Measurements from ENCODE around the gene SLC1A4. TPM values are rescaled to one million over a fixed set of nuclear protein-coding genes. Genes with fewer than 3 reads are reported as not detected.

SLC1A4 gene
- total and polyA plus RNA-seq, 2 of the 4 experiments (the other 2 are of a cell fraction), result 6.8 to 8.1 TPM

- BruUV-seq (replicated peaks), result no TSS peak
- in situ Hi-C loops (cut with MboI; ENCODE audit: low sequenced_read_pairs), result no loop called here
- no peak overlapping the region for H3K9ac ChIP-seq (ENCODE audit: low read depth, low read length)
Observed at GRCh38 chr2:65019010-65019409, 29.8 kb downstream of the SLC1A4 start.

More at GRCh38 chr2:65019010-65019409, 29.8 kb downstream of the SLC1A4 start:
- no peak overlapping the region for H4K5ac ChIP-seq (ENCODE audit: low read depth, low read length)
- H3K79me1 ChIP-seq (ENCODE audit: low read depth in 1 of 2, low read length in 2 of 2), result no peaks in the 10 kb centered on the region
- TF ChIP-seq USF2 (IDR thresholded peaks at IDR 0.05; ENCODE audit: low read depth, low read length), result no peak
- 63% methylated on average over 1 of the region's 1 CpG; no CpG with 5 or more reads in 1 of the 2 experiments for WGBS, 2 experiments (ENCODE audit: extremely low coverage in 2 of 2, insufficient read length in 1 of 2)
- no peak overlapping the region for H3K18ac ChIP-seq (ENCODE audit: low read depth, low read length)
- H2AFZ ChIP-seq (replicated peaks; ENCODE audit: low read length, poor library complexity), result no peak overlapping the region
- H3K27ac ChIP-seq (ENCODE audit: insufficient read depth, low read length), result no peak overlapping the region
- H3K9me3 ChIP-seq (ENCODE audit: control insufficient read depth, insufficient read depth, low read length), result no peaks in the 10 kb centered on the region
- no peak overlapping the region for H2BK15ac ChIP-seq (ENCODE audit: low read depth, low read length)
- no peak overlapping the region for H2BK20ac ChIP-seq (ENCODE audit: low read depth, low read length)
- DNase-seq (no peak), ATAC-seq (ENCODE audit: low read depth) (no peak)
- no peak overlapping the region for H3K23ac ChIP-seq (ENCODE audit: low read depth, low read length)
- POLR2A ChIA-PET (ENCODE audit: unreplicated experiment), result no interaction called here
- H2BK120ac ChIP-seq (ENCODE audit: low read depth, low read length), result no peak overlapping the region
- no peak overlapping the region for H3K4me3 ChIP-seq (ENCODE audit: insufficient read depth, low read depth, low read length)
- no peaks in the 10 kb centered on the region for H4K20me1 ChIP-seq (ENCODE audit: insufficient read depth, low read length)
- peaks cover 44% of the 10 kb centered on the region for H3K36me3 ChIP-seq (ENCODE audit: control insufficient read depth, insufficient read depth, low read length)
- H3K56ac ChIP-seq (ENCODE audit: extremely low read depth, insufficient read depth, low read length), result no peak overlapping the region
- no peaks in the 10 kb centered on the region; the same call in 1 of the 2 replicates for H3K9me1 ChIP-seq (ENCODE audit: insufficient read depth, low read length)
- intact Hi-C loops (cut with micrococcal nuclease), result no loop called here
- no peak overlapping the region for H4K91ac ChIP-seq (ENCODE audit: insufficient read depth, low read depth, low read length)
- H2AK5ac ChIP-seq (ENCODE audit: low read depth, low read length), result no peak overlapping the region
- H3K27me3 ChIP-seq (ENCODE audit: control insufficient read depth, insufficient read depth, low read length), result no peaks in the 10 kb centered on the region
- CTCF ChIA-PET, result no interaction called here
- no peak overlapping the region for H2BK5ac ChIP-seq (ENCODE audit: low read depth, low read length, poor library complexity, severe bottlenecking)
- H3K4me1 ChIP-seq (ENCODE audit: control insufficient read depth, insufficient read depth, low read length), result peaks cover 3% of the 10 kb centered on the region
- no peak overlapping the region for H2AK9ac ChIP-seq (replicated peaks; ENCODE audit: low read depth, low read length, poor library complexity)
- no peak overlapping the region for H3K14ac ChIP-seq (replicated peaks; ENCODE audit: low read depth, low read length)
- no peak overlapping the region for H4K8ac ChIP-seq (ENCODE audit: low read depth in 2 of 2, low read length in 2 of 2)
- no peak overlapping the region for H3K4me2 ChIP-seq (ENCODE audit: low read depth, low read length)
- dilution Hi-C loops (cut with HindIII; ENCODE audit: low sequenced_read_pairs, unreplicated experiment), result no loop called here
- no peak overlapping the region for H3K4ac ChIP-seq (ENCODE audit: low read depth, low read length)

All from IMR-90 (cell line).